Gastrocnemius medialis (tissue), 4 donors: Measurements from ENCODE around the gene WBP11.

Experiments
- CTCF ChIP-seq, 5 experiments: fragments of 450-650 bp in 3 of 5; fragments of 200-600 bp in 2 of 5; sonication (generic) in 2 of 5; IDR thresholded peaks in 4 of 5; conservative IDR thresholded peaks in 1 of 5; 1 replicate in 4 of 5; 2 replicates in 1 of 5; pipeline ENCODE4 v1.5.1; 2016 to 2019; ENCODE audit warnings: antibody characterized with exemption in 5 of 5, mild to moderate bottlenecking in 3 of 5, moderate library complexity in 3 of 5
- POLR2A ChIP-seq, 2 donors: fragments of 450-650 bp; IDR thresholded peaks; one replicate each; pipeline ENCODE4 v1.6.1; 2017; ENCODE audit warnings: antibody characterized with exemption in 2 of 2, mild to moderate bottlenecking in 2 of 2, moderate library complexity in 2 of 2

GRCh38 chr12:14777271-14777670 lies 26.0 kb downstream of the WBP11 start:
- no peak for TF ChIP-seq CTCF (IDR thresholded peaks at IDR 0.05 in 4 of 5, conservative IDR thresholded peaks at IDR 0.05 in 1 of 5)
- no peak for TF ChIP-seq POLR2A (IDR thresholded peaks at IDR 0.05)
